ENCODE data around the gene ARID5A. TPM values are rescaled to one million over a fixed set of nuclear protein-coding genes. Genes with fewer than 3 reads are reported as not detected.
A peak's percentile ranks its signal among the peaks of the same experiment; 100 is the strongest.

Gene ARID5A
- total and polyA plus RNA-seq, 9 of the 15 experiments (the other 6 are each of a cell fraction or from before 2014, with no cell fraction given) = 0.14 to 12.5 (median 3.0) TPM

- TF ChIP-seq ZBTB40 (IDR thresholded peaks at IDR 0.05) = peak; percentile 18; the same call in 1 of the 2 replicates
- TF ChIP-seq ZBTB40 (CRISPR knock-in tag; IDR thresholded peaks at IDR 0.05) = no peak
- TF ChIP-seq USF1 (CRISPR knock-in tag; IDR thresholded peaks at IDR 0.05) = peak; percentile 20; the same call in 1 of the 2 replicates
- 0 out of 2 replicates have a peak, but pooled peaks have one; percentile 4 for TF ChIP-seq MXI1 (IDR thresholded peaks at IDR 0.05; ENCODE audit: low read depth, low read length)
- TF ChIP-seq ZNF766 (CRISPR knock-in tag; conservative IDR thresholded peaks at IDR 0.05) = no peak
- peak; percentile 63 for TF ChIP-seq CTBP1 (IDR thresholded peaks at IDR 0.05; ENCODE audit: borderline replicate concordance)
- TF ChIP-seq HDAC2 (IDR thresholded peaks at IDR 0.05) = 0 out of 2 replicates have a peak, but pooled peaks have one; percentile 39
- no peak for TF ChIP-seq NCOA6 (IDR thresholded peaks at IDR 0.05)
- no peak for TF ChIP-seq GATAD2A (IDR thresholded peaks at IDR 0.05)
- TF ChIP-seq DPF2 (IDR thresholded peaks at IDR 0.05) = 0 out of 2 replicates have a peak, but pooled peaks have one; percentile 16
- TF ChIP-seq DACH1 (IDR thresholded peaks at IDR 0.05; ENCODE audit: partially characterized antibody) = no peak
- TF ChIP-seq ATF7 (IDR thresholded peaks at IDR 0.05) = no peak
- TF ChIP-seq CEBPB (tag; IDR thresholded peaks at IDR 0.05) = peak; percentile 38
- peak in 1 of 2 experiments; percentile 56 for TF ChIP-seq E2F6 (IDR thresholded peaks at IDR 0.05; ENCODE audit: borderline replicate concordance in 1 of 2, extremely low read depth in 1 of 2, insufficient read depth in 1 of 2, insufficient read length in 1 of 2, low read depth in 1 of 2, low read length in 1 of 2, poor library complexity in 1 of 2, severe bottlenecking in 1 of 2)
- peak; percentile 6; the same call in 1 of the 2 replicates for TF ChIP-seq ZBTB7A (IDR thresholded peaks at IDR 0.05; ENCODE audit: borderline replicate concordance, control insufficient read depth, low read depth, low read length)
- TF ChIP-seq ZBTB26 (CRISPR knock-in tag; IDR thresholded peaks at IDR 0.05) = no peak
These were observed 648 bp downstream of the ARID5A start (continued) for GRCh38 chr2:96537066-96537733.
